ENCODE measurements around the gene MGLL.

Gene MGLL

GRCh38 chr3:127820221-127820825, 2.0 kb downstream of the MGLL start:
- H3K27ac ChIP-seq (ENCODE audit: low read depth, low read length), result no peak overlapping the region
- H3K4ac ChIP-seq (ENCODE audit: low read depth, low read length), result no peak overlapping the region
- no peak overlapping the region for H3K4me2 ChIP-seq (ENCODE audit: low read length)

GRCh38 chr3:127819656-127820055, 2.7 kb downstream of the MGLL start:
- Histone ChIP-seq H3K4ac (ENCODE audit: low read depth, low read length) (no peak overlapping the region), H3K18ac (ENCODE audit: low read length) (no peak overlapping the region), H2BK15ac (replicated peaks; ENCODE audit: low read depth) (no peak overlapping the region), H3K4me2 (ENCODE audit: low read length) (no peak overlapping the region), H3K23ac (ENCODE audit: low read length) (no peak overlapping the region), H3K79me1 (ENCODE audit: low read length) (no peaks in the 10 kb centered on the region), H3K79me2 (ENCODE audit: control insufficient read depth, insufficient read depth, low read length) (no peaks in the 10 kb centered on the region), H3K27me3 (ENCODE audit: insufficient read depth, low read length, poor library complexity) (peaks cover 6% of the 10 kb centered on the region), H3K36me3 (ENCODE audit: control insufficient read depth, insufficient read depth, low read length) (no peaks in the 10 kb centered on the region), H2BK120ac (ENCODE audit: low read depth, low read length) (no peak overlapping the region), H4K5ac (ENCODE audit: low read length) (no peak overlapping the region), H2AK5ac (ENCODE audit: low read length) (no peak overlapping the region), H3K56ac (ENCODE audit: low read length) (no peak overlapping the region), H3K27ac (ENCODE audit: low read depth, low read length) (no peak overlapping the region), H3K9ac (ENCODE audit: low read length) (no peak overlapping the region), H3K4me1 (ENCODE audit: control insufficient read depth, low read depth, low read length) (no peaks in the 10 kb centered on the region), H2BK5ac (ENCODE audit: low read length) (no peak overlapping the region), H3K4me3 (ENCODE audit: low read length) (no peak overlapping the region), H4K8ac (ENCODE audit: low read depth, low read length) (no peak overlapping the region)
- DNase-seq, result no peak
- WGBS (ENCODE audit: extremely low coverage, insufficient coverage, low lambda C conversion rate), result no CpG with 5 or more reads among the region's 2 CpGs

More at GRCh38 chr3:127820221-127820825, 2.0 kb downstream of the MGLL start:
- Histone ChIP-seq H4K8ac (ENCODE audit: low read depth, low read length) (no peak overlapping the region), H3K79me2 (ENCODE audit: control insufficient read depth, insufficient read depth, low read length) (no peaks in the 10 kb centered on the region), H2BK15ac (replicated peaks; ENCODE audit: low read depth) (no peak overlapping the region), H3K79me1 (ENCODE audit: low read length) (no peaks in the 10 kb centered on the region), H3K23ac (ENCODE audit: low read length) (no peak overlapping the region), H2BK5ac (ENCODE audit: low read length) (no peak overlapping the region), H3K36me3 (ENCODE audit: control insufficient read depth, insufficient read depth, low read length) (no peaks in the 10 kb centered on the region), H3K4me1 (ENCODE audit: control insufficient read depth, low read depth, low read length) (no peaks in the 10 kb centered on the region), H2BK120ac (ENCODE audit: low read depth, low read length) (no peak overlapping the region), H2AK5ac (ENCODE audit: low read length) (no peak overlapping the region), H3K9ac (ENCODE audit: low read length) (no peak overlapping the region), H3K27me3 (ENCODE audit: insufficient read depth, low read length, poor library complexity) (peaks cover 6% of the 10 kb centered on the region), H4K5ac (ENCODE audit: low read length) (no peak overlapping the region), H3K18ac (ENCODE audit: low read length) (no peak overlapping the region), H3K56ac (ENCODE audit: low read length) (no peak overlapping the region), H3K4me3 (ENCODE audit: low read length) (no peak overlapping the region)
- no peak for DNase-seq
- WGBS (ENCODE audit: extremely low coverage, insufficient coverage, low lambda C conversion rate), result no CpG with 5 or more reads among the region's 9 CpGs

DNA sequence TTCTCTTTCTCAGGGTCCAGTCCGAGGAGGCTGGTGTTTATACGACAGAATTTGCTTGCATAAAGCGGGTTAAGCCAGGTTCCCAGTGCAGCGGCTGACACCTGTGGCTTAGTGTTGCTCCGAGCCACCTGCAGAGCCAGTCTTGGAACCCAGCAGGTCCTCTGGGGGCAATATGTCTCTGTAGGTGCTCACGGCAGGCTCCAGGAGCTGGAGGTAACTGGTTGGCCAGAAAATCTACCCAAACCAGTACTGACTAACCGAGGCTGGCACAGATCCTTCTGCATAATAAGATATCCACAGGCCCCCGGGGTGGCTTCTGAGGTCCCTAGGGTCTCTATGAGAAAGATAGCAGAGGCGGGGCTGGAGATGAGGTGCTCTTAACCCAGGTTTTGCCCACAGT, 3.2 kb downstream of the MGLL start:
- Histone ChIP-seq H3K18ac (ENCODE audit: low read length) (no peak overlapping the region), H3K27ac (ENCODE audit: low read depth, low read length) (no peak overlapping the region), H2BK5ac (ENCODE audit: low read length) (no peak overlapping the region), H3K23ac (ENCODE audit: low read length) (no peak overlapping the region), H4K5ac (ENCODE audit: low read length) (no peak overlapping the region), H3K4me3 (ENCODE audit: low read length) (no peak overlapping the region), H4K8ac (ENCODE audit: low read depth, low read length) (no peak overlapping the region), H3K56ac (ENCODE audit: low read length) (no peak overlapping the region), H2AK5ac (ENCODE audit: low read length) (no peak overlapping the region), H3K27me3 (ENCODE audit: insufficient read depth, low read length, poor library complexity) (peaks cover 6% of the 10 kb centered on the region), H3K4ac (ENCODE audit: low read depth, low read length) (no peak overlapping the region), H3K79me2 (ENCODE audit: control insufficient read depth, insufficient read depth, low read length) (no peaks in the 10 kb centered on the region), H3K4me2 (ENCODE audit: low read length) (no peak overlapping the region), H2BK120ac (ENCODE audit: low read depth, low read length) (no peak overlapping the region), H3K4me1 (ENCODE audit: control insufficient read depth, low read depth, low read length) (no peaks in the 10 kb centered on the region), H2BK15ac (replicated peaks; ENCODE audit: low read depth) (no peak overlapping the region), H3K79me1 (ENCODE audit: low read length) (no peaks in the 10 kb centered on the region), H3K9ac (ENCODE audit: low read length) (no peak overlapping the region), H3K36me3 (ENCODE audit: control insufficient read depth, insufficient read depth, low read length) (no peaks in the 10 kb centered on the region)
- DNase-seq, result no peak
- WGBS (ENCODE audit: extremely low coverage, insufficient coverage, low lambda C conversion rate), result no CpG with 5 or more reads among the region's 9 CpGs

DNA sequence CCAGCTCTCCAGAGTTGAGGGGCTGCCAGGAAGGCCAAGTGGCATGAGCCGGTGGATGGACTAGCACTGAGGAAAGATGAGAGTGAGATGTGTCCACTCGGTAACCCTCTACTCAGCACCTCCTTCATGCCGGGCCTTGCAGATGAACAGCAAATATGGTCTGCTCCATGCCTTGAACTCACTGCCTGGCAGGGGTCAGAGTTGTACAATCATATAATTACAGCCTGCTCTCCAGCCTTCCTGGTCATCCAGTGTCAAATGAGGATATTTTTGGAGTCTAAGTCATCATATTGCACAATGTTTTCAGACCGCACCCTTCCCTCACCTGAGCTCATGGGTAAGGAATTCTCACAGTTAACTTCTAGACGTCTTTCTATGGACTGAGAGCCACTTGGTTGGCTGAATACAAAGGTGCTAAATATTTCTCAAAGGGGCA, 4.9 kb downstream of the MGLL start:
- Histone ChIP-seq H3K4me2 (ENCODE audit: low read length) (no peak overlapping the region), H2BK120ac (ENCODE audit: low read depth, low read length) (no peak overlapping the region), H3K23ac (ENCODE audit: low read length) (no peak overlapping the region), H3K9ac (ENCODE audit: low read length) (no peak overlapping the region), H2BK5ac (ENCODE audit: low read length) (no peak overlapping the region), H4K8ac (ENCODE audit: low read depth, low read length) (no peak overlapping the region), H3K4me3 (ENCODE audit: low read length) (no peak overlapping the region), H3K79me2 (ENCODE audit: control insufficient read depth, insufficient read depth, low read length) (no peaks in the 10 kb centered on the region), H3K36me3 (ENCODE audit: control insufficient read depth, insufficient read depth, low read length) (no peaks in the 10 kb centered on the region), H3K56ac (ENCODE audit: low read length) (no peak overlapping the region), H3K18ac (ENCODE audit: low read length) (no peak overlapping the region), H2AK5ac (ENCODE audit: low read length) (no peak overlapping the region), H3K27me3 (ENCODE audit: insufficient read depth, low read length, poor library complexity) (peaks cover 2% of the 10 kb centered on the region), H3K4me1 (ENCODE audit: control insufficient read depth, low read depth, low read length) (no peaks in the 10 kb centered on the region), H3K4ac (ENCODE audit: low read depth, low read length) (no peak overlapping the region), H4K5ac (ENCODE audit: low read length) (no peak overlapping the region), H2BK15ac (replicated peaks; ENCODE audit: low read depth) (no peak overlapping the region), H3K79me1 (ENCODE audit: low read length) (no peaks in the 10 kb centered on the region), H3K27ac (ENCODE audit: low read depth, low read length) (no peak overlapping the region)
- DNase-seq, result peak; percentile 85
- no CpG with 5 or more reads among the region's 5 CpGs for WGBS (ENCODE audit: extremely low coverage, insufficient coverage, low lambda C conversion rate)

- no peak overlapping the region for H3K4me2 ChIP-seq (ENCODE audit: low read length)
- no peak overlapping the region for H3K56ac ChIP-seq (ENCODE audit: low read length)
- no peak overlapping the region for H3K18ac ChIP-seq (ENCODE audit: low read length)
- H3K4me1 ChIP-seq (ENCODE audit: control insufficient read depth, low read depth, low read length), result no peaks in the 10 kb centered on the region
- no peak overlapping the region for H3K4ac ChIP-seq (ENCODE audit: low read depth, low read length)
- H3K27ac ChIP-seq (ENCODE audit: low read depth, low read length), result no peak overlapping the region
- H4K8ac ChIP-seq (ENCODE audit: low read depth, low read length), result no peak overlapping the region
- H2BK5ac ChIP-seq (ENCODE audit: low read length), result no peak overlapping the region
- no CpG with 5 or more reads among the region's 11 CpGs for WGBS (ENCODE audit: extremely low coverage, insufficient coverage, low lambda C conversion rate)
- DNase-seq, result no peak
- H4K5ac ChIP-seq (ENCODE audit: low read length), result no peak overlapping the region
- no peaks in the 10 kb centered on the region for H3K79me2 ChIP-seq (ENCODE audit: control insufficient read depth, insufficient read depth, low read length)
- no peaks in the 10 kb centered on the region for H3K36me3 ChIP-seq (ENCODE audit: control insufficient read depth, insufficient read depth, low read length)
- H2BK15ac ChIP-seq (replicated peaks; ENCODE audit: low read depth), result no peak overlapping the region
- H3K9ac ChIP-seq (ENCODE audit: low read length), result no peak overlapping the region
- H3K23ac ChIP-seq (ENCODE audit: low read length), result no peak overlapping the region
- no peak overlapping the region for H3K4me3 ChIP-seq (ENCODE audit: low read length)
- no peaks in the 10 kb centered on the region for H3K27me3 ChIP-seq (ENCODE audit: insufficient read depth, low read length, poor library complexity)
- no peaks in the 10 kb centered on the region for H3K79me1 ChIP-seq (ENCODE audit: low read length)
- H2AK5ac ChIP-seq (ENCODE audit: low read length), result no peak overlapping the region
- H2BK120ac ChIP-seq (ENCODE audit: low read depth, low read length), result no peak overlapping the region
Observed at GRCh38 chr3:127816783-127817405, 5.4 kb downstream of the MGLL start.

All from mesendoderm (in vitro differentiated cells).